PC-9 (cell line): ENCODE measurements around the gene RANBP10. TPM values are rescaled to one million over a fixed set of nuclear protein-coding genes. Genes with fewer than 3 reads are reported as not detected.

Source experiments
- BruUV-seq: library from RNA; stranded (reverse); fragments of 400-500 nt; replicated peaks from 2 replicates; lab custom pipeline; 2021; lab: Mats Ljungman, UMichigan
- CTCF ChIA-PET: fragments of 300-600 bp; sonication (Branson Sonifier 250); formaldehyde crosslinking; loops from one replicate; lab custom pipeline; 2022; ENCODE audit warnings: antibody characterized with exemption; lab: Charles Lee
- POLR2A ChIA-PET: fragments of 300-600 bp; sonication (Branson Sonifier 250); formaldehyde crosslinking; loops from one replicate; lab custom pipeline; 2022; ENCODE audit warnings: antibody characterized with exemption; ENCODE audit not compliant: unreplicated experiment; lab: Charles Lee
- DNase-seq, 2 experiments: peaks; one replicate each; pipeline versions ENCODE4 v3.0.0 to v3.0.0-alpha.2; 2015 to 2022; ENCODE audit warnings: mixed read lengths in 1 of 2
- H2AFZ ChIP-seq: fragments of 200-600 bp; sonication (generic); 2 replicates; pipeline ENCODE4 v1.8.1; 2017; ENCODE audit warnings: antibody characterized with exemption
- H3F3A ChIP-seq: fragments of 200-600 bp; sonication (generic); 2 replicates; pipeline ENCODE4 v1.8.1; 2017; ENCODE audit warnings: antibody characterized with exemption, mild to moderate bottlenecking, low read depth; ENCODE audit not compliant: insufficient read depth
- H3K27ac ChIP-seq: fragments of 200-600 bp; sonication (generic); 2 replicates; pipeline ENCODE4 v1.6.1; 2016; ENCODE audit warnings: mixed run types
- H3K27me3 ChIP-seq: fragments of 200-600 bp; sonication (generic); 2 replicates; pipeline ENCODE4 v1.6.1; 2016; ENCODE audit warnings: low read depth, mixed run types; ENCODE audit not compliant: insufficient read depth
- H3K36me3 ChIP-seq: fragments of 200-600 bp; sonication (generic); 2 replicates; pipeline ENCODE4 v1.6.1; 2016; ENCODE audit warnings: low read depth, mixed run types
- H3K4me1 ChIP-seq: fragments of 200-600 bp; sonication (generic); replicated peaks from 2 replicates; pipeline ENCODE4 v1.6.1; 2016; ENCODE audit warnings: mixed run types; ENCODE audit not compliant: insufficient read depth
- H3K4me2 ChIP-seq: fragments of 200-600 bp; sonication (generic); 2 replicates; pipeline ENCODE4 v1.6.1; 2017; ENCODE audit warnings: mixed run types
- H3K4me3 ChIP-seq: fragments of 200-600 bp; sonication (generic); 2 replicates; pipeline ENCODE4 v1.6.1; 2016; ENCODE audit warnings: mixed run types
- H3K79me2 ChIP-seq: fragments of 200-600 bp; sonication (generic); 2 replicates; pipeline ENCODE4 v1.6.1; 2017; ENCODE audit warnings: low read depth, mixed run types
- H3K9me2 ChIP-seq: fragments of 200-600 bp; sonication (generic); 2 replicates; pipeline ENCODE4 v1.8.1; 2017; ENCODE audit warnings: mild to moderate bottlenecking; ENCODE audit not compliant: insufficient read depth
- H3K9me3 ChIP-seq: fragments of 200-600 bp; sonication (generic); 2 replicates; pipeline ENCODE4 v1.8.1; 2016; ENCODE audit warnings: low read depth; ENCODE audit not compliant: insufficient read depth
- H4K20me1 ChIP-seq: fragments of 200-600 bp; sonication (generic); 2 replicates; pipeline ENCODE4 v1.8.1; 2017; ENCODE audit not compliant: insufficient read depth
- CTCF ChIP-seq: fragments of 200-600 bp; sonication (generic); conservative IDR thresholded peaks from 2 replicates; pipeline ENCODE4 v1.6.1; 2017; ENCODE audit warnings: mixed run types, antibody characterized with exemption, mild to moderate bottlenecking, moderate library complexity
- EZH2 ChIP-seq: fragments of 200-600 bp; sonication (generic); IDR thresholded peaks from 2 replicates; pipeline ENCODE4 v1.8.0; 2017; ENCODE audit warnings: antibody characterized with exemption, low read depth
- intact Hi-C: fragments of 100-400 bp; cut with micrococcal nuclease; formaldehyde crosslinking; loops from one replicate; pipeline ENCODE4 v1.10.0; 2022; ENCODE audit not compliant: unreplicated experiment
- total RNA-seq: library from RNA; stranded (reverse); gene quantifications from 2 replicates; pipeline ENCODE4 v1.2.3, GENCODE V29; 2021

RANBP10 gene
- total RNA-seq, 1 experiment from 2014 or later, result 21.0 TPM

- Histone ChIP-seq H3K4me3 (peak within 1 kb of the TSS; percentile 100), H3K9me3 (no peaks in the 10 kb centered on the region), H4K20me1 (peaks cover 38% of the 10 kb centered on the region), H3K27ac (peak within 1 kb of the TSS; percentile 70), H3F3A (peaks cover 23% of the 10 kb centered on the region; the same call in 1 of the 2 replicates), H3K4me2 (peak within 1 kb of the TSS; percentile 93), H3K4me1 (peaks cover 45% of the 10 kb centered on the region), H3K9me2 (no peaks in the 10 kb centered on the region), H3K36me3 (no peaks in the 10 kb centered on the region; the same call in 1 of the 2 replicates), H3K79me2 (peaks cover 80% of the 10 kb centered on the region), H3K27me3 (no peaks in the 10 kb centered on the region), H2AFZ (peak within 1 kb of the TSS; percentile 79)
- intact Hi-C loops, result loop anchor here (2.0 to 5.0 kb wide), 2 partner anchors 14 to 39 kb away; partner anchors contain the start of genes RANBP10 and TSNAXIP1
- POLR2A ChIA-PET, result interaction anchor here (0.6 to 0.7 kb wide), 3 partner anchors 25 to 358 kb away, joined by 3 to 7 read pairs (median 4); partner anchors contain the start of gene PSMB10
- no TSS peak for BruUV-seq
- DNase-seq, result peak; percentile 83 to 96
- no peak for TF ChIP-seq EZH2
- no peak for TF ChIP-seq CTCF
- CTCF ChIA-PET, result no interaction called here
These were observed 40.1 kb upstream of the RANBP10 start, which contains the start of gene NUTF2 for GRCh38 chr16:67846320-67847063. Gene NUTF2, plus strand, starts transcription at chr16:67846933. Its CDS starts 18,198 bp downstream, at chr16:67865131.

- ChIA-PET CTCF (no interaction called here), POLR2A (interaction anchor here (0.6 to 0.7 kb wide), 3 partner anchors 26 to 359 kb away, joined by 3 to 7 read pairs (median 4); partner anchors contain the start of gene PSMB10)
- peak overlapping the region; percentile 79 for H2AFZ ChIP-seq
- peak overlapping the region; percentile 70 for H3K27ac ChIP-seq
- H3K4me3 ChIP-seq, result peak overlapping the region; percentile 100
- no peak for DNase-seq
- H3K4me2 ChIP-seq, result peak overlapping the region; percentile 93
- no peaks in the 10 kb centered on the region; the same call in 1 of the 2 replicates for H3K36me3 ChIP-seq
- BruUV-seq, result no TSS peak
- H3K79me2 ChIP-seq, result peaks cover 75% of the 10 kb centered on the region
- peaks cover 32% of the 10 kb centered on the region for H4K20me1 ChIP-seq
- intact Hi-C loops, result loop anchor here (2.0 to 5.0 kb wide), 2 partner anchors 15 to 39 kb away; partner anchors contain the start of genes RANBP10 and TSNAXIP1
- H3K9me3 ChIP-seq, result no peaks in the 10 kb centered on the region
- H3K9me2 ChIP-seq, result no peaks in the 10 kb centered on the region
- H3K27me3 ChIP-seq, result no peaks in the 10 kb centered on the region
- peaks cover 23% of the 10 kb centered on the region; the same call in 1 of the 2 replicates for H3F3A ChIP-seq
- TF ChIP-seq EZH2 (no peak), CTCF (no peak)
- H3K4me1 ChIP-seq, result peaks cover 47% of the 10 kb centered on the region
These were observed 39.6 kb upstream of the RANBP10 start for GRCh38 chr16:67846063-67846319.

- peak overlapping the region; percentile 70 for H3K27ac ChIP-seq
- H3K36me3 ChIP-seq, result no peaks in the 10 kb centered on the region; the same call in 1 of the 2 replicates
- ChIA-PET POLR2A (interaction anchor here (0.6 to 0.7 kb wide), 6 partner anchors 12 to 359 kb away, joined by 3 to 8 read pairs (median 4); partner anchors contain the start of gene PSMB10), CTCF (interaction anchor here (0.6 kb wide), 2 partner anchors 30 to 244 kb away, joined by 3 to 5 read pairs; no protein-coding TSS in a partner anchor)
- no peaks in the 10 kb centered on the region for H3K27me3 ChIP-seq
- BruUV-seq, result TSS peak; percentile 66
- no peaks in the 10 kb centered on the region for H3K9me3 ChIP-seq
- peak in 1 of 2 experiments; percentile 10 for DNase-seq
- H3K4me3 ChIP-seq, result peak overlapping the region; percentile 100
- H2AFZ ChIP-seq, result peak overlapping the region; percentile 79
- peaks cover 27% of the 10 kb centered on the region for H4K20me1 ChIP-seq
- peak overlapping the region; percentile 93 for H3K4me2 ChIP-seq
- intact Hi-C loops, result loop anchor here (2.0 to 5.0 kb wide), 2 partner anchors 15 to 38 kb away; partner anchors contain the start of genes RANBP10 and TSNAXIP1
- H3F3A ChIP-seq, result peaks cover 23% of the 10 kb centered on the region; the same call in 1 of the 2 replicates
- peaks cover 69% of the 10 kb centered on the region for H3K79me2 ChIP-seq
- peaks cover 47% of the 10 kb centered on the region for H3K4me1 ChIP-seq
- H3K9me2 ChIP-seq, result no peaks in the 10 kb centered on the region
- TF ChIP-seq EZH2 (no peak), CTCF (no peak)
These were observed 39.1 kb upstream of the RANBP10 start for GRCh38 chr16:67845291-67846062.
